Heart left ventricle (tissue), 13 donors: Measurements from ENCODE around the gene CCDC169.

Experiments used
- POLR2A ChIP-seq, 2 donors: fragments of 450-650 bp; IDR thresholded peaks; one replicate each; pipeline ENCODE4 v1.6.1; 2017; ENCODE audit warnings: antibody characterized with exemption in 2 of 2, mild to moderate bottlenecking in 2 of 2, moderate library complexity in 2 of 2
- TF ChIP-seq, protein P1 (sequence below), 12 donors: fragments of 200-600 bp; sonication (generic) in 4 of 12; IDR thresholded peaks; one replicate each; pipeline versions ENCODE4 v1.5.0 to v1.8.0; 2018 to 2022; ENCODE audit warnings: antibody characterized with exemption in 12 of 12, mild to moderate bottlenecking in 5 of 12
- donor health status: ischemic (EF 13 %, LVEDD 7.1; RV severe dilation, severe dysfunction).
- donor health status: DM: no; HTN: yes; CAD: no.
- donor health status: DM: no; HTN: no; CAD: no.
- donor health status: ischemic (EF 25% LVEDD 6.9; RV normal size, moderate dysfunction).
- donor health status: ischemic (EF 25% LVEDD 5.7; RV mildly dilated, moderate dysfunction).
- donor health status: ischemic (EF 35%, LVEDD 5.7; RV mildly dilated, moderate dysfunction).
- donor health status: nonischemic (EF 11% LVEDD 7.7; RV severe dilation, severe dysfunction).
- donor health status: DM: yes; HTN: yes; CAD: no.
- donor health status: PGD.
- donor health status: ischemic (EF 29% LVEDD 5.4; RV normal size, mild dysfunction).
- donor health status: nonischemic (EF 23%, LVEDD 6.1; RV moderate dilation, normal function).

DNA sequence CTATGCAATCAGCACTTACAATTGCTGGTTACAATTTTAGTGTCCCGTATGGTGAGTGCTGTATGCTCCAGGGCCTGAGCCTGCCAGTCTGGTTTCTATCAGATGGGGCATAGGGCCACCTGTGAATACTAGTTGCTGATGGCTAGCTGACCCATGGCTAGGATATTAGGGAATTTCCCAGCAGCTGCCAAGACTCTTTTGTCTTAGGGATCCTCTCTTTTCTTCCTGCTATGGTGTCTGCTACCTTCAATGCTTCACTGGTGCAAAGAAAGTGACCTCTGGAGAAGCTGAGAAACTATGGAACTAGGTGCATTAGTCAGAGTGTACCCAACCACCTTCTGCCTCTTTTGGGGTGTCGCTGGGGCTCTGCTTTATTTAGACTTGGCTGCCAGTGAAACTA lies 11.6 kb downstream of the CCDC169 start:
- TF ChIP-seq, protein P1, sequence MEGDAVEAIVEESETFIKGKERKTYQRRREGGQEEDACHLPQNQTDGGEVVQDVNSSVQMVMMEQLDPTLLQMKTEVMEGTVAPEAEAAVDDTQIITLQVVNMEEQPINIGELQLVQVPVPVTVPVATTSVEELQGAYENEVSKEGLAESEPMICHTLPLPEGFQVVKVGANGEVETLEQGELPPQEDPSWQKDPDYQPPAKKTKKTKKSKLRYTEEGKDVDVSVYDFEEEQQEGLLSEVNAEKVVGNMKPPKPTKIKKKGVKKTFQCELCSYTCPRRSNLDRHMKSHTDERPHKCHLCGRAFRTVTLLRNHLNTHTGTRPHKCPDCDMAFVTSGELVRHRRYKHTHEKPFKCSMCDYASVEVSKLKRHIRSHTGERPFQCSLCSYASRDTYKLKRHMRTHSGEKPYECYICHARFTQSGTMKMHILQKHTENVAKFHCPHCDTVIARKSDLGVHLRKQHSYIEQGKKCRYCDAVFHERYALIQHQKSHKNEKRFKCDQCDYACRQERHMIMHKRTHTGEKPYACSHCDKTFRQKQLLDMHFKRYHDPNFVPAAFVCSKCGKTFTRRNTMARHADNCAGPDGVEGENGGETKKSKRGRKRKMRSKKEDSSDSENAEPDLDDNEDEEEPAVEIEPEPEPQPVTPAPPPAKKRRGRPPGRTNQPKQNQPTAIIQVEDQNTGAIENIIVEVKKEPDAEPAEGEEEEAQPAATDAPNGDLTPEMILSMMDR (IDR thresholded peaks at IDR 0.05), result no peak
- TF ChIP-seq POLR2A (IDR thresholded peaks at IDR 0.05), result no peak
